Fibroblast of the aortic adventitia (primary cell): ENCODE measurements around the gene ZNF491. TPM values are rescaled to one million over a fixed set of nuclear protein-coding genes. Genes with fewer than 3 reads are reported as not detected.

Source experiments
- DNase-seq: peaks from one replicate; pipeline ENCODE4 v3.0.0-alpha.2; 2010; ENCODE audit warnings: low read depth
- H3K4me3 ChIP-seq: 2 replicates; pipeline ENCODE4 v1.5.1; 2011; ENCODE audit warnings: low read depth, mild to moderate bottlenecking, control low read depth, low read length, moderate library complexity
- total RNA-seq: library from RNA; depleted of rRNA; stranded (reverse); fragments of >200 nt; gene quantifications from 2 replicates; pipeline ENCODE4 v1.2.3, GENCODE V29; 2012; ENCODE audit warnings: low replicate concordance
- TF ChIP-seq, protein P1 (sequence below): IDR thresholded peaks from 2 replicates; pipeline ENCODE4 v1.5.1; 2011; ENCODE audit warnings: mild to moderate bottlenecking, low read length, control low read depth, inconsistent platforms; ENCODE audit not compliant: insufficient read depth

The ZNF491 gene
- total RNA-seq, 1 donor: 0.99 TPM

DNA sequence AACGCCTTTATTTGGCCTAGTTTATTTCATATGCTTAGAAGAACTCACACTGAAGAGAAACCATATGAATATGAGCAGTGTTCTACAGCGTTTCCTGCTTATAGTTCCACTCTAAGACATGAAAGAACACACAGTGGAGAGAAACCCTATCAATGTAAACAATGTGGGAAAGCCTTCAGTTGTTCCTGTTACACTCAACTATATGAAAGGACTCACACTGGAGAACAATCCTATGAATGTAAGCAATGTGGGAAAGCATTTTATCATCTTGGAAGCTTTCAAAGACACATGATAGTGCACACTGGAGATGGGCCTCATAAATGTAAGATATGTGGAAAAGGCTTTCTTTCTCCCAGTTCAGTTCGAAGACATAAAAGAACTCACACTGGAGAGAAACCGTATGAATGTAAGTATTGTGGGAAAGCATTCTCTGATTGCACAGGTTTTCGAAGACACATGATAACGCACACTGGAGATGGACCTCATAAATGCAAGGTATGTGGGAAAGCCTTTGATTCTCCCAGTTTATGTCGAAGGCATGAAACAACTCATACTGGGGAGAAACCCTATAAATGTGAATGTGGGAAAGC is 17.8 kb upstream of the ZNF491 start:
- TF ChIP-seq, protein P1, sequence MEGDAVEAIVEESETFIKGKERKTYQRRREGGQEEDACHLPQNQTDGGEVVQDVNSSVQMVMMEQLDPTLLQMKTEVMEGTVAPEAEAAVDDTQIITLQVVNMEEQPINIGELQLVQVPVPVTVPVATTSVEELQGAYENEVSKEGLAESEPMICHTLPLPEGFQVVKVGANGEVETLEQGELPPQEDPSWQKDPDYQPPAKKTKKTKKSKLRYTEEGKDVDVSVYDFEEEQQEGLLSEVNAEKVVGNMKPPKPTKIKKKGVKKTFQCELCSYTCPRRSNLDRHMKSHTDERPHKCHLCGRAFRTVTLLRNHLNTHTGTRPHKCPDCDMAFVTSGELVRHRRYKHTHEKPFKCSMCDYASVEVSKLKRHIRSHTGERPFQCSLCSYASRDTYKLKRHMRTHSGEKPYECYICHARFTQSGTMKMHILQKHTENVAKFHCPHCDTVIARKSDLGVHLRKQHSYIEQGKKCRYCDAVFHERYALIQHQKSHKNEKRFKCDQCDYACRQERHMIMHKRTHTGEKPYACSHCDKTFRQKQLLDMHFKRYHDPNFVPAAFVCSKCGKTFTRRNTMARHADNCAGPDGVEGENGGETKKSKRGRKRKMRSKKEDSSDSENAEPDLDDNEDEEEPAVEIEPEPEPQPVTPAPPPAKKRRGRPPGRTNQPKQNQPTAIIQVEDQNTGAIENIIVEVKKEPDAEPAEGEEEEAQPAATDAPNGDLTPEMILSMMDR: no peak
- H3K4me3 ChIP-seq: no peak overlapping the region
- DNase-seq: no peak

DNA sequence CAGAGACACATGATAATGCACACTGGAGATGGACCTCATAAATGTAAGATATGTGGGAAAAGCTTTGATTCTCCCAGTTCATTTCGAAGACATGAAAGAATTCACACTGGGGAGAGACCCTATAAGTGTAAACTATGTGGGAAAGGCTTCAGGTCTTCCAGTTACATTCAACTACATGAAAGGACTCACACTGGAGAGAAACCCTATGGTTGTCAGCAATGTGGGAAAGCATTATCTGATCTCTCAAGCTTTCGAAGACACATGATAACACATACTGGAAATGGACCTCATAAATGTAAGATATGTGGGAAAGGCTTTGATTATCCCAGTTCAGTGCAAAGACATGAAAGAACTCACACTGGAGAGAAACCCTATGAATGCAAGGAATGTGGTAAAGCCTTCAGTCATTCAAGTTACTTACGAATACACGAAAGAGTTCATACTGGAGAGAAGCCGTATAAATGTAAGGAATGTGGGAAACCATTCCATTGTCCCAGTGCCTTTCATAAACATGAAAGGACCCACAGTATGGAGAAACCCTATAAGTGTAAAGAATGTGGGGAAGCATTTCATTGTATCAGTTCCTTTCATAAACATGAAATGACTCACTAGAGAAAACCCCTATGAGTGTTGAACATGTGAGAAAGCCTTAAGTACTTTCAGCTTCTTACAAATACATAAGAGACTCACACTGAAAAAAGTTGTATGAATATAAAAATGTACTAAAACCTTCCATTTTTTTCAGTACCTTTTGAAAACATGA is 16.8 kb upstream of the ZNF491 start:
- no peak for DNase-seq
- H3K4me3 ChIP-seq: no peak overlapping the region
- TF ChIP-seq, protein P1: no peak

DNA sequence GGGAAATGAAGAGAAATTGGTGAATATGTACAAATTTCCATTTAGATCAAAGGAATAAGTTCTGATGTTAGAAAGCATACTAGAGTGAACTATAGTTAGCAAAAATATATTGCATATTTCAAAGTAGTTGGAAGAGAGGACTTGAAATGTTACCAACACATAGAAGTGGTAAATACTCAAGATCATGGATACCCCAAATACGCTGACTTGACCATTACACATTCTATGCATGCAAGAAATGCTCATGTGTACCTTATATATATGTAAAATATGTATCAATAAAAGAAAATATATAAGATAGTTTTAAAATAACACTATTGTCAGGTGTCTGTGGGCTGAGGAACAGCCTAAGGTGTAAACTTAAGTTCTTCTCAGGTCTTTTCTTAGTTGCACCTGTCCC is 14.6 kb upstream of the ZNF491 start:
- DNase-seq: no peak
- TF ChIP-seq, protein P1: no peak
- no peak overlapping the region for H3K4me3 ChIP-seq

DNA sequence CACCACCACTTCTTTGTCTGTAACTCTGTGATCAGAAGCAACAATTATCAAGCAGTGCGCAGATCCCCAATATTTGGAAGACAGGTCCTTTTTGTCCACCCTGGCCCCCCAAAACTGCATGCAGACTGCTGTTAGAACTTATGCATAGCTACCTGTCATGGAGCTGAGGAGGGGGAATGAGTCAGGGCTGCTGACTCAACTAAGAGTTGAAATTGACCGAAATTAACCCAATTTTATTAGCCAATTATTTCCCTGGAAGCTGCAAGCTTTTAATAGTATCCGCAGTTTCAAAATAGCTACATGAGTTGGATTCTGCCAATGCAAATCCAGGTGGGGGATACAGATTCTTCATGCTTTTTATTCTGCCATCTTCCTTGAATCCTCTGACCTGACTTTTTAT is 14.0 kb upstream of the ZNF491 start:
- no peak overlapping the region for H3K4me3 ChIP-seq
- no peak for DNase-seq
- TF ChIP-seq, protein P1: no peak

DNA sequence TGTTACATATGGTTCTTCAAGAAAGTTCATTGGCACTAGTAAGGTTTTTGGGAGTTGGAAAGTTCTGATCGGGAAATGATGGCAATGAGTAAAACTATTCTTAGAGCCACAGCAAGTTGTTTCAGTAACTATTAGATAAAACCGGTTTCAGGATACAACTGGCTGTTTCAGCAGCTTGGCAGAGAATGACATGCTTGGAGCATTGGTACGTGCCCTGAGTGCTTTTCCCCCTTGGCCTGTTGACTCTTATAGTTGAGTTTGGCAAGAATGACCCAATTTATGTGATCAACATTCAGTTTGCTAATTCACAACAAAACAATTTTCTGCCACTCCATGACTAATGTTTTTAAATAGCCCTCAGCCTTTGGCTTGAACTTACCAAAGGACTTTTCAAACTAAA is 10.8 kb upstream of the ZNF491 start:
- TF ChIP-seq, protein P1: no peak
- no peak overlapping the region for H3K4me3 ChIP-seq
- no peak for DNase-seq

DNA sequence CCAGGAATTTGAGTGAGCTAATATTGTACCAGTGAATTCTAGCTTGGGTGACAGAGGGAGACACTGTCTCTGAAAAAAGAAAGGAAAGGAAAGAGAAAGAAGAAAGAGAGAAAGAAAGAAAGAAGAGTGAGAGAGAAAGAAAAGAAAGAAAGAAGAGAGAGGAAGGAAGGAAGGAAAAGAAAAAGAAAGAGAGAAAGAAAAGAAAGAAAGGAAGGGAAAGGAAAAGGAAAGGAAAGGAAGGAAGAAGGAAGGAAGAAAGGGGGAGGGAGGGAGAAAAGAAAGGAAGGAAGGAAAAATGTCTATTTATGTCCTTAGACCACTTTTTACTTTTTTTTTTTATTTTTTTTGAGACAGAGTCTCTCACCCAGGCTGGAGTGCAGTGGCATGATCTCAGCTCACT is 5.4 kb upstream of the ZNF491 start:
- DNase-seq: no peak
- H3K4me3 ChIP-seq: no peak overlapping the region
- TF ChIP-seq, protein P1: no peak
